Upper lobe of left lung (tissue), 6 donors: Measurements from ENCODE around the gene CFAP97. TPM values are rescaled to one million over a fixed set of nuclear protein-coding genes. Genes with fewer than 3 reads are reported as not detected.
A peak's percentile ranks its signal among the peaks of the same experiment; 100 is the strongest.

ENCODE experiments used
- ATAC-seq, 2 donors: fragments of 200-7000 bp; cut with Tn5 transposase; one replicate each; pipeline ENCODE4 v1.9.1; 2022; ENCODE audit warnings: mild to moderate bottlenecking in 2 of 2, moderate library complexity in 2 of 2; ENCODE audit not compliant: low FRiP score in 2 of 2
- DNase-seq, 2 donors: peaks; one replicate each; pipeline ENCODE4 v3.0.0-alpha.2; 2019 to 2020
- H3K27ac ChIP-seq, 4 donors: fragments of 200-600 bp; sonication (generic); one replicate each; pipeline ENCODE4 v1.5.1; 2016 to 2019
- H3K27me3 ChIP-seq, 4 donors: fragments of 200-600 bp; sonication (generic); one replicate each; pipeline ENCODE4 v1.5.1; 2017 to 2019
- H3K36me3 ChIP-seq, 4 donors: fragments of 200-600 bp; sonication (generic); one replicate each; pipeline ENCODE4 v1.5.1; 2016 to 2019
- H3K4me1 ChIP-seq, 4 donors: fragments of 200-600 bp; sonication (generic); one replicate each; pipeline ENCODE4 v1.5.1; 2018 to 2019
- H3K4me3 ChIP-seq, 4 donors: fragments of 200-600 bp; sonication (generic); one replicate each; pipeline ENCODE4 v1.5.1; 2017 to 2019; ENCODE audit warnings: mild to moderate bottlenecking in 2 of 4, moderate library complexity in 1 of 4
- H3K9me3 ChIP-seq, 4 donors: fragments of 200-600 bp; sonication (generic); one replicate each; pipeline ENCODE4 v1.5.1; 2018 to 2019
- CTCF ChIP-seq, 6 experiments: fragments of 450-650 bp in 4 of 6; fragments of 200-600 bp in 2 of 6; sonication (generic) in 2 of 6; IDR thresholded peaks; one replicate each; pipeline ENCODE4 v1.5.1; 2016 to 2019; ENCODE audit warnings: antibody characterized with exemption in 6 of 6
- EP300 ChIP-seq, 4 donors: sonication (generic); formaldehyde crosslinking; IDR thresholded peaks; one replicate each; pipeline ENCODE4 v1.5.1; 2017; ENCODE audit warnings: antibody characterized with exemption in 4 of 4, control low read depth in 2 of 4
- POLR2A ChIP-seq, 4 donors: fragments of 450-650 bp; IDR thresholded peaks; one replicate each; pipeline ENCODE4 v1.5.1; 2016 to 2017; ENCODE audit warnings: antibody characterized with exemption in 4 of 4, mild to moderate bottlenecking in 2 of 4
- POLR2AphosphoS5 ChIP-seq, 2 donors: sonication (generic); formaldehyde crosslinking; IDR thresholded peaks; one replicate each; pipeline ENCODE4 v1.5.1; 2017; ENCODE audit warnings: antibody characterized with exemption in 2 of 2
- WGBS, 2 donors: methylation state at CpG; one replicate each; pipeline ENCODE4 v1.1.5; 2017 to 2018; 5-methylcytosine and 5-hydroxymethylcytosine counted together
- total RNA-seq, 6 donors: library from RNA; depleted of rRNA in 4 of 6; stranded (reverse); fragments of >200 nt in 4 of 6; gene quantifications; one replicate each; pipeline versions ENCODE4 v1.1.0 to v1.2.1, GENCODE V29; 2016 to 2021
- donor health status: DM: no; HTN: no; CAD: no; lungs with moderate emphysema.
- donor health status: DM: no; HTN: yes; CAD: no; lungs with severe emphysema.

The CFAP97 gene
- total RNA-seq, 6 donors from 2014 or later, result 12.3 to 42.9 (median 24.0) TPM

- H3K27ac ChIP-seq, result no peak overlapping the region
- WGBS, 2 donors, result 92 to 95% methylated on average over 4 of the region's 4 CpGs
Observed at GRCh38 chr4:185238750-185239149, 35.0 kb upstream of the CFAP97 start.

GRCh38 chr4:185238215-185238681 is 34.4 kb upstream of the CFAP97 start:
- H3K4me1 ChIP-seq, result peaks cover 0 to 18% (median 11%) of the 10 kb centered on the region in 4 donors
- DNase-seq (no peak), ATAC-seq (peak in 1 of 2 donors; percentile 53)
- no peaks in the 10 kb centered on the region for H3K27me3 ChIP-seq
- TF ChIP-seq EP300 (IDR thresholded peaks at IDR 0.05), result no peak
- TF ChIP-seq CTCF (IDR thresholded peaks at IDR 0.05), result no peak
- TF ChIP-seq POLR2AphosphoS5 (IDR thresholded peaks at IDR 0.05), result no peak
- TF ChIP-seq POLR2A (IDR thresholded peaks at IDR 0.05), result no peak
- H3K4me3 ChIP-seq, result no peak overlapping the region
- H3K36me3 ChIP-seq, result no peaks in the 10 kb centered on the region
- peaks cover 0 to 6% (median 0%) of the 10 kb centered on the region in 4 donors for H3K9me3 ChIP-seq
- H3K27ac ChIP-seq, result no peak overlapping the region
- 88 to 91% methylated on average over 5 of the region's 5 CpGs for WGBS, 2 donors

More at GRCh38 chr4:185238750-185239149, 35.0 kb upstream of the CFAP97 start:
- Histone ChIP-seq H3K9me3 (peaks cover 0 to 6% (median 0%) of the 10 kb centered on the region in 4 donors), H3K4me3 (no peak overlapping the region), H3K4me1 (peaks cover 0 to 18% (median 9%) of the 10 kb centered on the region in 4 donors), H3K36me3 (no peaks in the 10 kb centered on the region), H3K27me3 (no peaks in the 10 kb centered on the region)
- ATAC-seq (no peak), DNase-seq (no peak)
- TF ChIP-seq EP300 (IDR thresholded peaks at IDR 0.05) (no peak), CTCF (IDR thresholded peaks at IDR 0.05) (no peak), POLR2A (IDR thresholded peaks at IDR 0.05) (no peak), POLR2AphosphoS5 (IDR thresholded peaks at IDR 0.05) (no peak)

- no peak overlapping the region for H3K4me3 ChIP-seq
- H3K4me1 ChIP-seq, result peaks cover 0 to 18% (median 12%) of the 10 kb centered on the region in 4 donors
- H3K27me3 ChIP-seq, result no peaks in the 10 kb centered on the region
- H3K9me3 ChIP-seq, result peaks cover 0 to 6% (median 0%) of the 10 kb centered on the region in 4 donors
- no peak for DNase-seq
- H3K36me3 ChIP-seq, result no peaks in the 10 kb centered on the region
- 69 to 72% methylated on average over 3 of the region's 3 CpGs for WGBS, 2 donors
- peak in 1 of 2 donors; percentile 53 for ATAC-seq
- H3K27ac ChIP-seq, result no peak overlapping the region
- no peak for TF ChIP-seq EP300 (IDR thresholded peaks at IDR 0.05)
Observed at GRCh38 chr4:185237175-185237574, 33.4 kb upstream of the CFAP97 start.

- H3K27ac ChIP-seq, result no peak overlapping the region
- ATAC-seq, result peak; percentile 63 to 65
- no peaks in the 10 kb centered on the region for H3K36me3 ChIP-seq
- H3K4me1 ChIP-seq, result peaks cover 0 to 18% (median 12%) of the 10 kb centered on the region in 4 donors
- no peak for DNase-seq
- H3K27me3 ChIP-seq, result no peaks in the 10 kb centered on the region
- 63 to 74% methylated on average over 7 of the region's 7 CpGs for WGBS, 2 donors
- H3K4me3 ChIP-seq, result no peak overlapping the region
- TF ChIP-seq EP300 (IDR thresholded peaks at IDR 0.05), result no peak
- TF ChIP-seq CTCF (IDR thresholded peaks at IDR 0.05), result no peak
- TF ChIP-seq POLR2AphosphoS5 (IDR thresholded peaks at IDR 0.05), result no peak
- TF ChIP-seq POLR2A (IDR thresholded peaks at IDR 0.05), result no peak
- peaks cover 0 to 6% (median 0%) of the 10 kb centered on the region in 4 donors for H3K9me3 ChIP-seq
Observed at GRCh38 chr4:185235843-185236503, 32.2 kb upstream of the CFAP97 start.

- no peak for TF ChIP-seq POLR2AphosphoS5 (IDR thresholded peaks at IDR 0.05)
- no peak for TF ChIP-seq CTCF (IDR thresholded peaks at IDR 0.05)
- TF ChIP-seq POLR2A (IDR thresholded peaks at IDR 0.05), result no peak
- no peak for TF ChIP-seq EP300 (IDR thresholded peaks at IDR 0.05)
- no peaks in the 10 kb centered on the region for H3K36me3 ChIP-seq
- DNase-seq, result no peak
- no peak overlapping the region for H3K4me3 ChIP-seq
- WGBS, 2 donors, result 80 to 92% methylated on average over 7 of the region's 7 CpGs
- no peak overlapping the region for H3K27ac ChIP-seq
- no peak for ATAC-seq
- peaks cover 0 to 18% (median 12%) of the 10 kb centered on the region in 4 donors for H3K4me1 ChIP-seq
- H3K9me3 ChIP-seq, result peaks cover 0 to 6% (median 0%) of the 10 kb centered on the region in 4 donors
- H3K27me3 ChIP-seq, result no peaks in the 10 kb centered on the region
Observed at GRCh38 chr4:185235119-185235842, 31.5 kb upstream of the CFAP97 start.
